OCI-LY3 (cell line): Measurements from ENCODE around the gene SEMA3C.

Experiments used
- H2AFZ ChIP-seq: fragments of 200-600, 300-600 bp; shearing (Covaris generic); 2 replicates; pipeline ENCODE4 v1.6.0; 2014; ENCODE audit warnings: antibody characterized with exemption, low read depth, low read length
- H3K27ac ChIP-seq: fragments of 200-600, 300-600 bp; sonication (generic); 2 replicates; pipeline ENCODE4 v1.5.1; 2014; ENCODE audit warnings: mild to moderate bottlenecking, low read length, moderate library complexity, mixed read lengths
- H3K27me3 ChIP-seq: fragments of 200-600, 300-600 bp; sonication (generic); 2 replicates; pipeline ENCODE4 v1.6.1; 2014; ENCODE audit warnings: low read depth, low read length, mixed read lengths
- H3K36me3 ChIP-seq: fragments of 200-600, 300-600 bp; sonication (generic); replicated peaks from 2 replicates; pipeline ENCODE3; 2014; ENCODE audit warnings: low read depth, low read length, mixed read lengths
- H3K4me1 ChIP-seq: fragments of 300-600, 200-600 bp; sonication (generic); 2 replicates; pipeline ENCODE4 v1.6.1; 2014; ENCODE audit warnings: low read length, mixed read lengths
- H3K4me2 ChIP-seq: fragments of 200-600, 300-600 bp; sonication (generic); 2 replicates; pipeline ENCODE4 v1.6.1; 2014; ENCODE audit warnings: low read length, mixed read lengths
- H3K4me3 ChIP-seq: fragments of 300-600, 200-600 bp; sonication (generic); 2 replicates; pipeline ENCODE4 v1.5.1; 2014; ENCODE audit warnings: antibody characterized with exemption, mild to moderate bottlenecking, low read length, moderate library complexity
- H3K79me2 ChIP-seq: fragments of 300-600, 200-600 bp; shearing (Covaris generic); 2 replicates; pipeline ENCODE4 v1.6.1; 2014; ENCODE audit warnings: mild to moderate bottlenecking, low read length, mixed read lengths
- H3K9ac ChIP-seq: fragments of 300-600, 200-600 bp; shearing (Covaris generic); 2 replicates; pipeline ENCODE4 v1.6.0; 2014; ENCODE audit warnings: mild to moderate bottlenecking, low read length, moderate library complexity
- H3K9me3 ChIP-seq: fragments of 200-600, 300-600 bp; shearing (Covaris generic); 2 replicates; pipeline ENCODE4 v1.6.1; 2014; ENCODE audit warnings: low read length, mixed read lengths; ENCODE audit not compliant: insufficient read depth
- H4K20me1 ChIP-seq: fragments of 200-600, 300-600 bp; sonication (generic); 2 replicates; pipeline ENCODE4 v1.6.1; 2016; ENCODE audit warnings: low read length, mixed read lengths; ENCODE audit not compliant: insufficient read depth
- EZH2phosphoT487 ChIP-seq: fragments of 200-600 bp; shearing (Covaris generic); IDR thresholded peaks from 2 replicates; pipeline ENCODE4 v1.6.1; 2018; ENCODE audit warnings: antibody characterized with exemption, mixed run types, low read depth
- TF ChIP-seq, protein P1 (sequence below): fragments of 200-600, 300-600 bp; sonication (generic); IDR thresholded peaks from 2 replicates; pipeline ENCODE4 v1.5.1; 2014; ENCODE audit warnings: antibody characterized with exemption, low read length, low read depth

SEMA3C gene

DNA sequence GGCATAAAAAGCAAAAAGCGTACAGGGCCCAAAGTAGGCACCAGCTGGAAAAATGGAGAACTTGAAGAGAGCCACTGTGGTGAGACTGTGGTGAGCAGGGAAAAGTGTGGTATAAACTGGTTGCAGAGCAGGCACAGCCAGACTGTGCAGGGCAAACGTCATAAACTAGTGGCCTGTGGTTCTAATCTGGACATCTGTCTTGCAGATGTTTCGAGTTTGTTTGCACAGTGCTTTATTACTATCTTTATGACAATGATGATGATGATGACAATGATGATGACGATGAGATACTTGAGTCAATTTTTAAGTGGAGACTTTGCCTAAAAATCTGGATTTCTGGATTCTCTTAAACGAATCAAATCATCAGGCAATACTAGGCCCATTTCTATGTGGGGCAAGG, 45.7 kb downstream of the SEMA3C start:
- Histone ChIP-seq H3K9me3 (no peaks in the 10 kb centered on the region), H4K20me1 (no peaks in the 10 kb centered on the region), H2AFZ (no peak overlapping the region), H3K4me1 (no peaks in the 10 kb centered on the region), H3K9ac (no peak overlapping the region), H3K4me3 (no peak overlapping the region), H3K36me3 (no peaks in the 10 kb centered on the region), H3K79me2 (no peaks in the 10 kb centered on the region), H3K27ac (no peak overlapping the region), H3K27me3 (no peaks in the 10 kb centered on the region), H3K4me2 (no peak overlapping the region)
- no peak for TF ChIP-seq EZH2phosphoT487
- TF ChIP-seq, protein P1, sequence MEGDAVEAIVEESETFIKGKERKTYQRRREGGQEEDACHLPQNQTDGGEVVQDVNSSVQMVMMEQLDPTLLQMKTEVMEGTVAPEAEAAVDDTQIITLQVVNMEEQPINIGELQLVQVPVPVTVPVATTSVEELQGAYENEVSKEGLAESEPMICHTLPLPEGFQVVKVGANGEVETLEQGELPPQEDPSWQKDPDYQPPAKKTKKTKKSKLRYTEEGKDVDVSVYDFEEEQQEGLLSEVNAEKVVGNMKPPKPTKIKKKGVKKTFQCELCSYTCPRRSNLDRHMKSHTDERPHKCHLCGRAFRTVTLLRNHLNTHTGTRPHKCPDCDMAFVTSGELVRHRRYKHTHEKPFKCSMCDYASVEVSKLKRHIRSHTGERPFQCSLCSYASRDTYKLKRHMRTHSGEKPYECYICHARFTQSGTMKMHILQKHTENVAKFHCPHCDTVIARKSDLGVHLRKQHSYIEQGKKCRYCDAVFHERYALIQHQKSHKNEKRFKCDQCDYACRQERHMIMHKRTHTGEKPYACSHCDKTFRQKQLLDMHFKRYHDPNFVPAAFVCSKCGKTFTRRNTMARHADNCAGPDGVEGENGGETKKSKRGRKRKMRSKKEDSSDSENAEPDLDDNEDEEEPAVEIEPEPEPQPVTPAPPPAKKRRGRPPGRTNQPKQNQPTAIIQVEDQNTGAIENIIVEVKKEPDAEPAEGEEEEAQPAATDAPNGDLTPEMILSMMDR, result no peak

DNA sequence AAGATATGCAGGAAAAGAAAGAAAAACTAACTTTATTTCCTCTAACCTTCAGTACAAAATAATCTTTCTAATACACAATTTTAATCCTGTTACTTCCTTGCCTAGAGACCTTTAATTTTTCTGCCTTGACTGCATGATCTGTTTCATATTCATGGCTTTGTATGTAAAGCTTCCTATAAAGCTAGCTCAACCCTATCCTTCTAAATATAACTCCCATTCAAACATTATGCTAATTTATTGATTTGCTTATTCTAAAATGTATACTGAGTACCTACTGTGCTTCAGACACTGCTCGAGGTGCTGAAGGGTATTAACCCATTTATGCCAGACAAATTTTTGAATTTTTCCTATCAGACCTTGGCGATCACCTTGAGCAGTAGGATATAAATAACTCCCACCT, 47.6 kb downstream of the SEMA3C start:
- no peak overlapping the region for H3K9ac ChIP-seq
- H3K27ac ChIP-seq, result no peak overlapping the region
- H3K4me2 ChIP-seq, result no peak overlapping the region
- H4K20me1 ChIP-seq, result no peaks in the 10 kb centered on the region
- TF ChIP-seq, protein P1, result no peak
- no peak for TF ChIP-seq EZH2phosphoT487
- H3K4me1 ChIP-seq, result no peaks in the 10 kb centered on the region
- H3K27me3 ChIP-seq, result no peaks in the 10 kb centered on the region
- no peak overlapping the region for H2AFZ ChIP-seq
- no peaks in the 10 kb centered on the region for H3K79me2 ChIP-seq
- H3K4me3 ChIP-seq, result no peak overlapping the region
- no peaks in the 10 kb centered on the region for H3K36me3 ChIP-seq
- H3K9me3 ChIP-seq, result no peaks in the 10 kb centered on the region

DNA sequence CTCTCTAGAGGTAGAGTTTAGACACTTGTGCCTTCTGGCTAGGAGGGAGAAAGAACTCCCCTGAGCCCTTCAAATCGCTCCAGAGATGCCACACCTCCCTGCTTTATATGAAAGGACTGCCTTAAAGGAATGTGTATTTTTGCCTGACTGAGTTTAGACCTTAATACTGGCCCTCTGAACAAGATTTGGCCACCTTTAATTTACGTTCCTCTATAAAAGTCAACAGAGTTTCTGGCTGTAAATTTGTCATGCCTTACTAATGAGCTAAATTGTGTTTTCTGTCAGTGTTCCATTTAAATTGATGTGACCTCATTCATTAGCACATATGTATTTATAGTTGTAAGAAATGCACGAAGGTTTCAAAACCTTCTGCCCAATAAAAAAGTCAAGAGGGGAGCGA, 48.0 kb downstream of the SEMA3C start:
- Histone ChIP-seq H3K4me1 (no peaks in the 10 kb centered on the region), H3K4me3 (no peak overlapping the region), H4K20me1 (no peaks in the 10 kb centered on the region), H3K9ac (no peak overlapping the region), H3K9me3 (no peaks in the 10 kb centered on the region), H3K36me3 (no peaks in the 10 kb centered on the region), H2AFZ (no peak overlapping the region), H3K27me3 (no peaks in the 10 kb centered on the region), H3K27ac (no peak overlapping the region), H3K79me2 (no peaks in the 10 kb centered on the region), H3K4me2 (no peak overlapping the region)
- no peak for TF ChIP-seq EZH2phosphoT487
- TF ChIP-seq, protein P1, result no peak

GRCh38 chr7:80869821-80870751, 48.8 kb downstream of the SEMA3C start:
- no peak overlapping the region for H3K4me3 ChIP-seq
- no peaks in the 10 kb centered on the region for H4K20me1 ChIP-seq
- no peak overlapping the region for H3K27ac ChIP-seq
- no peaks in the 10 kb centered on the region for H3K9me3 ChIP-seq
- H3K4me1 ChIP-seq, result no peaks in the 10 kb centered on the region
- H3K27me3 ChIP-seq, result no peaks in the 10 kb centered on the region
- H3K36me3 ChIP-seq, result no peaks in the 10 kb centered on the region
- no peaks in the 10 kb centered on the region for H3K79me2 ChIP-seq
- TF ChIP-seq EZH2phosphoT487, result no peak
- TF ChIP-seq, protein P1, result no peak
- no peak overlapping the region for H3K4me2 ChIP-seq
- no peak overlapping the region for H3K9ac ChIP-seq
- no peak overlapping the region for H2AFZ ChIP-seq
